Ascending aorta (tissue), 2 donors: ENCODE data around the gene KRT73. TPM values are rescaled to one million over a fixed set of nuclear protein-coding genes. Genes with fewer than 3 reads are reported as not detected.

Experiments used
- DNase-seq, 2 donors: peaks; one replicate each; pipeline ENCODE4 v3.0.0-alpha.2; 2019; ENCODE audit warnings: low spot score in 2 of 2
- H3K27ac ChIP-seq, 2 donors: fragments of 200-600 bp; sonication (generic); one replicate each; pipeline ENCODE4 v1.5.1; 2016 to 2017; ENCODE audit warnings: mild to moderate bottlenecking in 1 of 2
- H3K27me3 ChIP-seq: fragments of 200-600 bp; sonication (generic); one replicate; pipeline ENCODE4 v1.5.1; 2017
- H3K36me3 ChIP-seq, 2 donors: fragments of 200-600 bp; sonication (generic); one replicate each; pipeline ENCODE4 v1.5.1; 2016
- H3K4me1 ChIP-seq, 2 donors: fragments of 200-600 bp; sonication (generic); one replicate each; pipeline ENCODE4 v1.5.1; 2016 to 2017; ENCODE audit warnings: mild to moderate bottlenecking in 1 of 2
- H3K4me3 ChIP-seq, 2 donors: fragments of 200-600 bp; sonication (generic); one replicate each; pipeline ENCODE4 v1.5.1; 2016 to 2017; ENCODE audit warnings: mild to moderate bottlenecking in 1 of 2
- H3K9me3 ChIP-seq, 2 donors: fragments of 200-600 bp; sonication (generic); one replicate each; pipeline ENCODE4 v1.5.1; 2016
- CTCF ChIP-seq, 3 experiments: fragments of 200-600 bp in 2 of 3; fragments of 450-650 bp in 1 of 3; sonication (generic) in 2 of 3; IDR thresholded peaks; one replicate each; pipeline ENCODE4 v1.5.1; 2016 to 2019; ENCODE audit warnings: antibody characterized with exemption in 3 of 3, mild to moderate bottlenecking in 1 of 3, moderate library complexity in 1 of 3
- intact Hi-C: fragments of 100-400 bp; cut with DNase I; formaldehyde crosslinking; loops from one replicate; pipeline ENCODE4 v1.15.1; 2023
- total RNA-seq: library from RNA; depleted of rRNA; stranded (reverse); fragments of >200 nt; gene quantifications from one replicate; pipeline ENCODE4 v1.1.0, GENCODE V29; 2016

The KRT73 gene
- total RNA-seq, 1 donor from 2014 or later, result not detected

GRCh38 chr12:52633383-52633782 is 15.0 kb upstream of the KRT73 start:
- no peaks in the 10 kb centered on the region for H3K27me3 ChIP-seq
- no peak overlapping the region for H3K27ac ChIP-seq
- intact Hi-C loops, result no loop called here
- H3K36me3 ChIP-seq, result no peaks in the 10 kb centered on the region
- no peak overlapping the region for H3K4me3 ChIP-seq
- TF ChIP-seq CTCF (IDR thresholded peaks at IDR 0.05), result no peak
- no peaks in the 10 kb centered on the region for H3K4me1 ChIP-seq
- peak in 1 of 2 donors; percentile 52 for DNase-seq
- no peaks in the 10 kb centered on the region for H3K9me3 ChIP-seq

GRCh38 chr12:52632656-52633055 is 14.3 kb upstream of the KRT73 start:
- no peaks in the 10 kb centered on the region for H3K9me3 ChIP-seq
- no peak for TF ChIP-seq CTCF (IDR thresholded peaks at IDR 0.05)
- DNase-seq, result no peak
- no peaks in the 10 kb centered on the region for H3K36me3 ChIP-seq
- H3K4me1 ChIP-seq, result no peaks in the 10 kb centered on the region
- no peak overlapping the region for H3K27ac ChIP-seq
- H3K4me3 ChIP-seq, result no peak overlapping the region
- intact Hi-C loops, result no loop called here
- no peaks in the 10 kb centered on the region for H3K27me3 ChIP-seq

GRCh38 chr12:52631676-52632459 is 13.5 kb upstream of the KRT73 start:
- no peaks in the 10 kb centered on the region for H3K36me3 ChIP-seq
- no peaks in the 10 kb centered on the region for H3K4me1 ChIP-seq
- no peak overlapping the region for H3K27ac ChIP-seq
- peak in 1 of 2 donors; percentile 47 for DNase-seq
- H3K4me3 ChIP-seq, result no peak overlapping the region
- H3K27me3 ChIP-seq, result no peaks in the 10 kb centered on the region
- no peak for TF ChIP-seq CTCF (IDR thresholded peaks at IDR 0.05)
- no peaks in the 10 kb centered on the region for H3K9me3 ChIP-seq
- intact Hi-C loops, result no loop called here

GRCh38 chr12:52631264-52631663 is 12.9 kb upstream of the KRT73 start:
- DNase-seq, result peak in 1 of 2 donors; percentile 45
- Histone ChIP-seq H3K36me3 (no peaks in the 10 kb centered on the region), H3K9me3 (no peaks in the 10 kb centered on the region), H3K4me3 (no peak overlapping the region), H3K4me1 (no peaks in the 10 kb centered on the region), H3K27ac (no peak overlapping the region), H3K27me3 (no peaks in the 10 kb centered on the region)
- intact Hi-C loops, result no loop called here
- TF ChIP-seq CTCF (IDR thresholded peaks at IDR 0.05), result no peak

GRCh38 chr12:52630599-52631200 is 12.3 kb upstream of the KRT73 start:
- Histone ChIP-seq H3K27ac (no peak overlapping the region), H3K4me3 (no peak overlapping the region), H3K36me3 (no peaks in the 10 kb centered on the region), H3K4me1 (no peaks in the 10 kb centered on the region), H3K9me3 (no peaks in the 10 kb centered on the region), H3K27me3 (no peaks in the 10 kb centered on the region)
- peak in 1 of 2 donors; percentile 9 for DNase-seq
- no peak for TF ChIP-seq CTCF (IDR thresholded peaks at IDR 0.05)
- intact Hi-C loops, result no loop called here
